ENCODE results near the gene IDE.

The IDE gene

GRCh38 chr10:92420546-92421275, 153.2 kb downstream of the IDE start:
- Histone ChIP-seq H3K4me2 (ENCODE audit: insufficient read depth, low read length) (no peak overlapping the region), H2AFZ (ENCODE audit: low read depth, low read length) (no peak overlapping the region), H3K9me3 (ENCODE audit: insufficient read depth, low read length, severe bottlenecking) (no peaks in the 10 kb centered on the region), H3K4me1 (ENCODE audit: insufficient read depth, low read length) (no peaks in the 10 kb centered on the region), H4K20me1 (ENCODE audit: insufficient read depth, low read length) (no peaks in the 10 kb centered on the region), H3K27ac (ENCODE audit: low read length) (no peak overlapping the region), H3K79me2 (ENCODE audit: insufficient read depth, low read length) (no peaks in the 10 kb centered on the region), H3K36me3 (ENCODE audit: insufficient read depth, low read length) (no peaks in the 10 kb centered on the region), H3K4me3 (ENCODE audit: low read depth in 1 of 2, low read length in 2 of 2) (no peak overlapping the region), H3K27me3 (ENCODE audit: insufficient read depth, low read length, poor library complexity) (no peaks in the 10 kb centered on the region), H3K9ac (ENCODE audit: low read depth, low read length) (no peak overlapping the region)
- ATAC-seq (ENCODE audit: insufficient read depth, low read depth) (no peak), DNase-seq (no peak)
- TF ChIP-seq, protein P1, sequence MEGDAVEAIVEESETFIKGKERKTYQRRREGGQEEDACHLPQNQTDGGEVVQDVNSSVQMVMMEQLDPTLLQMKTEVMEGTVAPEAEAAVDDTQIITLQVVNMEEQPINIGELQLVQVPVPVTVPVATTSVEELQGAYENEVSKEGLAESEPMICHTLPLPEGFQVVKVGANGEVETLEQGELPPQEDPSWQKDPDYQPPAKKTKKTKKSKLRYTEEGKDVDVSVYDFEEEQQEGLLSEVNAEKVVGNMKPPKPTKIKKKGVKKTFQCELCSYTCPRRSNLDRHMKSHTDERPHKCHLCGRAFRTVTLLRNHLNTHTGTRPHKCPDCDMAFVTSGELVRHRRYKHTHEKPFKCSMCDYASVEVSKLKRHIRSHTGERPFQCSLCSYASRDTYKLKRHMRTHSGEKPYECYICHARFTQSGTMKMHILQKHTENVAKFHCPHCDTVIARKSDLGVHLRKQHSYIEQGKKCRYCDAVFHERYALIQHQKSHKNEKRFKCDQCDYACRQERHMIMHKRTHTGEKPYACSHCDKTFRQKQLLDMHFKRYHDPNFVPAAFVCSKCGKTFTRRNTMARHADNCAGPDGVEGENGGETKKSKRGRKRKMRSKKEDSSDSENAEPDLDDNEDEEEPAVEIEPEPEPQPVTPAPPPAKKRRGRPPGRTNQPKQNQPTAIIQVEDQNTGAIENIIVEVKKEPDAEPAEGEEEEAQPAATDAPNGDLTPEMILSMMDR (IDR thresholded peaks at IDR 0.05; ENCODE audit: borderline replicate concordance, extremely low read depth, low read length, poor library complexity, severe bottlenecking) = no peak
- no peak for TF ChIP-seq EZH2 (IDR thresholded peaks at IDR 0.05; ENCODE audit: borderline replicate concordance, low read depth, low read length, severe bottlenecking)

DNA sequence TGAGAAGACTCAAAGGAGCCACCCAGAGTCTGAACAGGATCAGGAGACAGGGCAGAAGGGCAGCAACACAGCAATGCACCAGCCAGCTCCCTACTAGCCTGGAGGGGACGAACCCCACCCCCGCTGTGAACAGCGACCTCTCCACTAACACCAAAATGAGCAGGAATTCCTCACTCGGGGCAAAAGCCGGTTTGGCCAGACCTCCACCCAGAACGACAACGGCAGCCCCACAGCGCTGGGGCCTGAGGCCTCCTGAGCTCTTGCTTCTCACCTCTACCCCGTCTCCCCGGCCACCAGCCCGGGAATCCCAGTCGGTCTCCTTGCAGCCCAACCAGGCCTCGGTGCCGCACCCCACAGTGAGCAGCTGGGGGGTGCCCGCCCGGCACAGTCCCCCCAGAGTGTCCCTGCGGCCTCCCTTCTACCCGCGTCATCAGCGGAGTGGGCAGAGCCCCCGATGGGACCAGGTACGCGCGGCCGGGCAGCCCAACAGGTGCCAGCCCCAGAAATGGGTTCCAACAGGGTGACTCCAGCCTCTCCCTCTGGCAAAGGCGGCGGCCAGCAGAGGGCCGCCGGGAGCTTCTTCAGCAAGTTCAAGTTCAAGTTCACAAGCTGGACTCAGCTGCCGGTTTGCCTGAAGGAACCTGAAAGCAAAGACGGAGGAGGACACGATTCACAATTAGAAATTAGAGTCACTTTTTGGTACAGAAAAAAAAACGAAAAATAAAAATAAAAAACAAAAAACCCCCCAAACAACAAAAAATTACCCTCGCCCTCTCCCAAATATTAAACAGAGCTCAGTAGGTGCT, 153.9 kb downstream of the IDE start:
- no peak overlapping the region for H3K27ac ChIP-seq (ENCODE audit: low read length)
- no peaks in the 10 kb centered on the region for H3K9me3 ChIP-seq (ENCODE audit: insufficient read depth, low read length, severe bottlenecking)
- H3K4me1 ChIP-seq (ENCODE audit: insufficient read depth, low read length) = no peaks in the 10 kb centered on the region
- H3K9ac ChIP-seq (ENCODE audit: low read depth, low read length) = no peak overlapping the region
- no peak for TF ChIP-seq EZH2 (IDR thresholded peaks at IDR 0.05; ENCODE audit: borderline replicate concordance, low read depth, low read length, severe bottlenecking)
- TF ChIP-seq, protein P1 (IDR thresholded peaks at IDR 0.05; ENCODE audit: borderline replicate concordance, extremely low read depth, low read length, poor library complexity, severe bottlenecking) = no peak
- no peak for ATAC-seq (ENCODE audit: insufficient read depth, low read depth)
- H3K4me2 ChIP-seq (ENCODE audit: insufficient read depth, low read length) = no peak overlapping the region
- no peaks in the 10 kb centered on the region for H3K27me3 ChIP-seq (ENCODE audit: insufficient read depth, low read length, poor library complexity)
- no peak for DNase-seq
- no peaks in the 10 kb centered on the region for H3K79me2 ChIP-seq (ENCODE audit: insufficient read depth, low read length)
- H3K4me3 ChIP-seq (ENCODE audit: low read depth in 1 of 2, low read length in 2 of 2) = no peak overlapping the region
- H3K36me3 ChIP-seq (ENCODE audit: insufficient read depth, low read length) = no peaks in the 10 kb centered on the region
- no peak overlapping the region for H2AFZ ChIP-seq (ENCODE audit: low read depth, low read length)
- H4K20me1 ChIP-seq (ENCODE audit: insufficient read depth, low read length) = no peaks in the 10 kb centered on the region

GRCh38 chr10:92418891-92419290, 155.0 kb downstream of the IDE start:
- Histone ChIP-seq H3K4me1 (ENCODE audit: insufficient read depth, low read length) (no peaks in the 10 kb centered on the region), H3K27me3 (ENCODE audit: insufficient read depth, low read length, poor library complexity) (no peaks in the 10 kb centered on the region), H4K20me1 (ENCODE audit: insufficient read depth, low read length) (no peaks in the 10 kb centered on the region), H3K4me2 (ENCODE audit: insufficient read depth, low read length) (no peak overlapping the region), H2AFZ (ENCODE audit: low read depth, low read length) (no peak overlapping the region), H3K9me3 (ENCODE audit: insufficient read depth, low read length, severe bottlenecking) (no peaks in the 10 kb centered on the region), H3K27ac (ENCODE audit: low read length) (no peak overlapping the region), H3K4me3 (ENCODE audit: low read depth in 1 of 2, low read length in 2 of 2) (no peak overlapping the region), H3K36me3 (ENCODE audit: insufficient read depth, low read length) (no peaks in the 10 kb centered on the region), H3K9ac (ENCODE audit: low read depth, low read length) (no peak overlapping the region), H3K79me2 (ENCODE audit: insufficient read depth, low read length) (no peaks in the 10 kb centered on the region)
- DNase-seq (no peak), ATAC-seq (ENCODE audit: insufficient read depth, low read depth) (no peak)
- TF ChIP-seq, protein P1 (IDR thresholded peaks at IDR 0.05; ENCODE audit: borderline replicate concordance, extremely low read depth, low read length, poor library complexity, severe bottlenecking) = no peak
- no peak for TF ChIP-seq EZH2 (IDR thresholded peaks at IDR 0.05; ENCODE audit: borderline replicate concordance, low read depth, low read length, severe bottlenecking)

All from DND-41 (cell line).